ENCODE results near the gene OLIG1. TPM values are rescaled to one million over a fixed set of nuclear protein-coding genes. Genes with fewer than 3 reads are reported as not detected.

The OLIG1 gene
- polyA plus RNA-seq, 1 experiment = not detected

- DNase-seq (ENCODE audit: low read depth) = peak; percentile 19
- no peaks in the 10 kb centered on the region for H3K36me3 ChIP-seq (ENCODE audit: control insufficient read depth, insufficient read depth, low read length)
- no peak overlapping the region for H3K4me3 ChIP-seq (ENCODE audit: low read depth, low read length)
- POLR2A ChIA-PET = no interaction called here
- peaks cover 3% of the 10 kb centered on the region; the same call in 1 of the 2 replicates for H3K27me3 ChIP-seq (ENCODE audit: control insufficient read depth, insufficient read depth, low read length)
- CTCF ChIA-PET = interaction anchor here (1.4 to 1.5 kb wide), 2 partner anchors 12 to 103 kb away, joined by 3 read pairs; no protein-coding TSS in a partner anchor
- TF ChIP-seq, protein P1, sequence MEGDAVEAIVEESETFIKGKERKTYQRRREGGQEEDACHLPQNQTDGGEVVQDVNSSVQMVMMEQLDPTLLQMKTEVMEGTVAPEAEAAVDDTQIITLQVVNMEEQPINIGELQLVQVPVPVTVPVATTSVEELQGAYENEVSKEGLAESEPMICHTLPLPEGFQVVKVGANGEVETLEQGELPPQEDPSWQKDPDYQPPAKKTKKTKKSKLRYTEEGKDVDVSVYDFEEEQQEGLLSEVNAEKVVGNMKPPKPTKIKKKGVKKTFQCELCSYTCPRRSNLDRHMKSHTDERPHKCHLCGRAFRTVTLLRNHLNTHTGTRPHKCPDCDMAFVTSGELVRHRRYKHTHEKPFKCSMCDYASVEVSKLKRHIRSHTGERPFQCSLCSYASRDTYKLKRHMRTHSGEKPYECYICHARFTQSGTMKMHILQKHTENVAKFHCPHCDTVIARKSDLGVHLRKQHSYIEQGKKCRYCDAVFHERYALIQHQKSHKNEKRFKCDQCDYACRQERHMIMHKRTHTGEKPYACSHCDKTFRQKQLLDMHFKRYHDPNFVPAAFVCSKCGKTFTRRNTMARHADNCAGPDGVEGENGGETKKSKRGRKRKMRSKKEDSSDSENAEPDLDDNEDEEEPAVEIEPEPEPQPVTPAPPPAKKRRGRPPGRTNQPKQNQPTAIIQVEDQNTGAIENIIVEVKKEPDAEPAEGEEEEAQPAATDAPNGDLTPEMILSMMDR (IDR thresholded peaks at IDR 0.05; ENCODE audit: insufficient read depth, low read depth, low read length) = no peak
These were observed 27.1 kb upstream of the OLIG1 start for GRCh38 chr21:33042812-33043211.

DNA sequence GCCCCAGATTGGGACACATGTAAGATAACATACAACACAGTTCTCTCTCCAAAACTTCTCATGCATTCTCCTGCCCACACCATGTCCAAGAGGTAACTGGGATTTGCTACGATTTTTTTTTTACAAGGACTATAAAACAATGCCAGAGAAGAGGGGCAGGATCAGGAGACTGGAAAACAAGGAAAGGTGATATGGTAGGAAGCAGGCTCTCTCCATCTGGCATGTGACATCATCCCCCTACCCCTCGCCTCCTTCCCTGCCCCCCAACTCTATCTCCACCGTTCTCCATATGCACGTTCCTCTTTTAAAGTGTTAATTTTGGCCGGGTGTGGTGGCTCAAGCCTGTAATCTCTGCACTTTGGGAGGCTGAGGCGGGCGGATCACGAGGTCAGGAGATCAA is 23.5 kb upstream of the OLIG1 start:
- Histone ChIP-seq H3K36me3 (ENCODE audit: control insufficient read depth, insufficient read depth, low read length) (no peaks in the 10 kb centered on the region), H3K4me3 (ENCODE audit: low read depth, low read length) (no peak overlapping the region), H3K27me3 (ENCODE audit: control insufficient read depth, insufficient read depth, low read length) (peaks cover 7% of the 10 kb centered on the region; the same call in 1 of the 2 replicates)
- TF ChIP-seq, protein P1 (IDR thresholded peaks at IDR 0.05; ENCODE audit: insufficient read depth, low read depth, low read length) = no peak
- POLR2A ChIA-PET = no interaction called here
- CTCF ChIA-PET = no interaction called here
- DNase-seq (ENCODE audit: low read depth) = no peak

DNA sequence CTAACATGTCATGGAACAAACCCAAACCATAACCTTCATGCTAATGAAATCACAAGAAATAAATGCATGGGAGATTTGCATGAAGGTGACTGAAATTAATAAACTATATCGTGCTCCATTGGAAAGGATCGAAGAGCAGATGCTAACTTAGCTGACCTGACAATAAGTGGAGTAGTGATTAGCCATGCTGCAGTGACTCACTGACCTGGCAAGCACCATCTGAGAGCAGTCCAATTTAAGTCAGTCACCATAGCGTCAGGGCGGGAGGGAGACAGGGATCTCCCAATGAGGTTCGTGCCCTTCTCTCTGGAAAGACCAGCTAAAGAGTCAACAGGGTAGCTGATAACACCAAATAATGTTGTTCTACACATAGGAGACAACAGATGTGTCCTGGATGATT is 22.7 kb upstream of the OLIG1 start:
- Histone ChIP-seq H3K4me3 (ENCODE audit: low read depth, low read length) (no peak overlapping the region), H3K36me3 (ENCODE audit: control insufficient read depth, insufficient read depth, low read length) (no peaks in the 10 kb centered on the region), H3K27me3 (ENCODE audit: control insufficient read depth, insufficient read depth, low read length) (peaks cover 7% of the 10 kb centered on the region; the same call in 1 of the 2 replicates)
- ChIA-PET CTCF (no interaction called here), POLR2A (no interaction called here)
- DNase-seq (ENCODE audit: low read depth) = no peak
- TF ChIP-seq, protein P1 (IDR thresholded peaks at IDR 0.05; ENCODE audit: insufficient read depth, low read depth, low read length) = no peak

GRCh38 chr21:33051925-33052324 is 18.0 kb upstream of the OLIG1 start:
- TF ChIP-seq, protein P1 (IDR thresholded peaks at IDR 0.05; ENCODE audit: insufficient read depth, low read depth, low read length) = no peak
- CTCF ChIA-PET = no interaction called here
- Histone ChIP-seq H3K4me3 (ENCODE audit: low read depth, low read length) (no peak overlapping the region), H3K36me3 (ENCODE audit: control insufficient read depth, insufficient read depth, low read length) (no peaks in the 10 kb centered on the region), H3K27me3 (ENCODE audit: control insufficient read depth, insufficient read depth, low read length) (peaks cover 10% of the 10 kb centered on the region)
- no peak for DNase-seq (ENCODE audit: low read depth)
- POLR2A ChIA-PET = no interaction called here

- ChIA-PET POLR2A (no interaction called here), CTCF (interaction anchor here (1.3 kb wide), 1 partner anchor 60 kb away, joined by 3 read pairs; no protein-coding TSS in a partner anchor)
- TF ChIP-seq, protein P1 (IDR thresholded peaks at IDR 0.05; ENCODE audit: insufficient read depth, low read depth, low read length) = no peak
- H3K36me3 ChIP-seq (ENCODE audit: control insufficient read depth, insufficient read depth, low read length) = no peaks in the 10 kb centered on the region
- peaks cover 6% of the 10 kb centered on the region for H3K27me3 ChIP-seq (ENCODE audit: control insufficient read depth, insufficient read depth, low read length)
- H3K4me3 ChIP-seq (ENCODE audit: low read depth, low read length) = no peak overlapping the region
- no peak for DNase-seq (ENCODE audit: low read depth)
These were observed 16.0 kb upstream of the OLIG1 start for GRCh38 chr21:33053951-33054350.
